Keratinocyte (primary cell): ENCODE data around the gene ZFYVE21. TPM values are rescaled to one million over a fixed set of nuclear protein-coding genes. Genes with fewer than 3 reads are reported as not detected.

Experiments
- DNase-seq: peaks from one replicate; pipeline ENCODE4 v3.0.0-alpha.2; 2011; ENCODE audit warnings: low read depth, missing footprints, low spot score
- FAIRE-seq: peaks from 2 replicates; lab custom pipeline; 2011; peaks lifted over from hg19 to GRCh38; lab: Jason Lieb, UNC
- H2AFZ ChIP-seq: 2 replicates; pipeline ENCODE4 v1.6.0; 2012; ENCODE audit warnings: low read length, control low read depth, inconsistent platforms; ENCODE audit not compliant: control insufficient read depth
- H3K27ac ChIP-seq: 2 replicates; pipeline ENCODE4 v1.5.1; 2011; ENCODE audit warnings: low read length; ENCODE audit not compliant: control insufficient read depth, insufficient read depth
- H3K27me3 ChIP-seq: 3 replicates; pipeline ENCODE4 v1.6.0; 2011; ENCODE audit warnings: low read length; ENCODE audit not compliant: control insufficient read depth, insufficient read depth; ENCODE audit errors: extremely low read depth
- H3K36me3 ChIP-seq, 2 experiments: 2 replicates in 1 of 2; 3 replicates in 1 of 2; pipeline ENCODE4 v1.5.1; 2011; ENCODE audit warnings: low read length in 2 of 2, mild to moderate bottlenecking in 1 of 2; ENCODE audit not compliant: control insufficient read depth in 2 of 2, insufficient read depth in 2 of 2; ENCODE audit errors: extremely low read depth in 1 of 2
- H3K4me1 ChIP-seq: 3 replicates; pipeline ENCODE4 v1.5.1; 2011; ENCODE audit warnings: low read length; ENCODE audit not compliant: control insufficient read depth, insufficient read depth; ENCODE audit errors: extremely low read depth
- H3K4me2 ChIP-seq: 3 replicates; pipeline ENCODE4 v1.6.0; 2011; ENCODE audit warnings: low read depth, low read length; ENCODE audit not compliant: control insufficient read depth, insufficient read depth; ENCODE audit errors: extremely low read depth
- H3K4me3 ChIP-seq, 3 experiments: fragments of 200-600 bp in 1 of 3; sonication (generic) in 1 of 3; 2 replicates in 2 of 3; 3 replicates in 1 of 3; pipeline ENCODE4 v1.5.1; 2011 to 2016; ENCODE audit warnings: low read length in 3 of 3, mild to moderate bottlenecking in 3 of 3, control low read depth in 2 of 3, inconsistent platforms in 1 of 3, low read depth in 1 of 3, mixed read lengths in 1 of 3, mixed run types in 1 of 3, moderate library complexity in 1 of 3; ENCODE audit not compliant: control insufficient read depth in 2 of 3, insufficient read depth in 2 of 3; ENCODE audit errors: extremely low read depth in 1 of 3
- H3K79me2 ChIP-seq: 2 replicates; pipeline ENCODE4 v1.6.0; 2012; ENCODE audit warnings: low read length; ENCODE audit not compliant: control insufficient read depth, insufficient read depth
- H3K9ac ChIP-seq: 3 replicates; pipeline ENCODE4 v1.6.0; 2011; ENCODE audit warnings: low read length; ENCODE audit not compliant: control insufficient read depth, insufficient read depth; ENCODE audit errors: extremely low read depth
- H3K9me1 ChIP-seq: 3 replicates; pipeline ENCODE4 v1.6.0; 2011; ENCODE audit warnings: low read length; ENCODE audit not compliant: control insufficient read depth, insufficient read depth; ENCODE audit errors: extremely low read depth
- H3K9me3 ChIP-seq: 2 replicates; pipeline ENCODE4 v1.5.1; 2012; ENCODE audit warnings: low read depth, low read length; ENCODE audit not compliant: control insufficient read depth
- H4K20me1 ChIP-seq: 3 replicates; pipeline ENCODE4 v1.6.0; 2011; ENCODE audit warnings: low read length; ENCODE audit not compliant: control insufficient read depth, insufficient read depth; ENCODE audit errors: extremely low read depth
- EZH2 ChIP-seq: IDR thresholded peaks from one replicate; pipeline ENCODE4 v1.6.1; 2012; ENCODE audit warnings: inconsistent platforms, mild to moderate bottlenecking, low read length, moderate library complexity
- dilution Hi-C: fragments of 300-500 bp; cut with MboI; formaldehyde crosslinking; loops from one replicate; pipeline ENCODE4 v1.7.0; 2020; ENCODE audit warnings: low sequenced_read_pairs; ENCODE audit not compliant: extremely low pct_ligation_motif_present
- polyA plus RNA-seq, 5 experiments: library from polyadenylated mRNA; depleted of rRNA in 3 of 5; stranded (reverse) in 3 of 5; stranded (forward) in 1 of 5; unstranded in 1 of 5; fragments of >200 nt; gene quantifications; 1 replicate in 1 of 5; 2 replicates in 3 of 5; 3 replicates in 1 of 5; pipeline versions ENCODE4 v1.2.1 to v1.2.3, GENCODE V29; 2011 to 2012; ENCODE audit warnings: missing spikeins in 2 of 5, low read depth in 1 of 5, low replicate concordance in 1 of 5
- TF ChIP-seq, protein P1 (sequence below), 3 experiments: IDR thresholded peaks in 1 of 3; conservative IDR thresholded peaks in 1 of 3; optimal IDR thresholded peaks in 1 of 3; 2 replicates in 2 of 3; 3 replicates in 1 of 3; pipeline versions ENCODE3 to v1.5.1; 2011; ENCODE audit warnings: low read length in 3 of 3, mild to moderate bottlenecking in 3 of 3, moderate library complexity in 2 of 3, control low read depth in 1 of 3, inconsistent platforms in 1 of 3; ENCODE audit not compliant: insufficient read depth in 2 of 3; ENCODE audit errors: extremely low read depth in 1 of 3

ZFYVE21 gene
- polyA plus RNA-seq, 1 donor (not counting 4 experiments of a cell fraction or from before 2014, with no cell fraction given), result 116 TPM

DNA sequence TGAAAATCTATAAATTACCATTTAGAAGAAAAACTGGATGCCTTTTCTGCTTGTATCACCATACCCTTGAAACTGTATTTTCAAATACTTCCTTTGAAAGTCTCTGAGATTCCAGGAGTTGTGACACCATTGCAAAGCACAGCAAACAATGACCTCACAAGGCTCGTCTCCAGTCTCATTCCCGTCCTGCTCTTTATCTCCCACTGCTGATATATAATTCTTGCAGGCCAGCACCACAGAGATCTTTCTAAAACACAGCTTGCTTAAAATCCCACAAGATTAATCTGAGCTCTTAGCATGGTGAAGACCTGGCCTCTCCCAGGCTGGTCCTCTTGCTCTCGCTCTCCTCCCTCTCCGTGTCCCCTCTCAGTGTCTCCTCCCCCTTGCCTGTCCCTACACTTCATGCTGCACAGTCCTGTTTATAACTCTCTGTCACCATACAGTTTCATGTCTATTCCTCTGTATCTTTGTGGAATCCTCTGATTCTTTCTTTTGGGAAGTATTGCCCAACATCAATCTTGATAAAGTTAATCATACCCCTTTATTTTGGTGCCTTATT lies 51.8 kb downstream of the ZFYVE21 start:
- H3K27me3 ChIP-seq, result no peaks in the 10 kb centered on the region
- no peak overlapping the region for H3K27ac ChIP-seq
- dilution Hi-C loops, result no loop called here
- DNase-seq, result no peak
- H4K20me1 ChIP-seq, result no peaks in the 10 kb centered on the region
- H3K4me3 ChIP-seq, result no peak overlapping the region
- no peaks in the 10 kb centered on the region for H3K79me2 ChIP-seq
- H3K36me3 ChIP-seq, result peaks cover 0 to 2% of the 10 kb centered on the region in 2 experiments
- H3K9me3 ChIP-seq, result no peaks in the 10 kb centered on the region
- no peaks in the 10 kb centered on the region for H3K9me1 ChIP-seq
- no peak overlapping the region for H3K9ac ChIP-seq
- no peak overlapping the region for H3K4me2 ChIP-seq
- TF ChIP-seq, protein P1, sequence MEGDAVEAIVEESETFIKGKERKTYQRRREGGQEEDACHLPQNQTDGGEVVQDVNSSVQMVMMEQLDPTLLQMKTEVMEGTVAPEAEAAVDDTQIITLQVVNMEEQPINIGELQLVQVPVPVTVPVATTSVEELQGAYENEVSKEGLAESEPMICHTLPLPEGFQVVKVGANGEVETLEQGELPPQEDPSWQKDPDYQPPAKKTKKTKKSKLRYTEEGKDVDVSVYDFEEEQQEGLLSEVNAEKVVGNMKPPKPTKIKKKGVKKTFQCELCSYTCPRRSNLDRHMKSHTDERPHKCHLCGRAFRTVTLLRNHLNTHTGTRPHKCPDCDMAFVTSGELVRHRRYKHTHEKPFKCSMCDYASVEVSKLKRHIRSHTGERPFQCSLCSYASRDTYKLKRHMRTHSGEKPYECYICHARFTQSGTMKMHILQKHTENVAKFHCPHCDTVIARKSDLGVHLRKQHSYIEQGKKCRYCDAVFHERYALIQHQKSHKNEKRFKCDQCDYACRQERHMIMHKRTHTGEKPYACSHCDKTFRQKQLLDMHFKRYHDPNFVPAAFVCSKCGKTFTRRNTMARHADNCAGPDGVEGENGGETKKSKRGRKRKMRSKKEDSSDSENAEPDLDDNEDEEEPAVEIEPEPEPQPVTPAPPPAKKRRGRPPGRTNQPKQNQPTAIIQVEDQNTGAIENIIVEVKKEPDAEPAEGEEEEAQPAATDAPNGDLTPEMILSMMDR (optimal IDR thresholded peaks at IDR 0.05 in 1 of 3, IDR thresholded peaks at IDR 0.05 in 1 of 3, conservative IDR thresholded peaks at IDR 0.05 in 1 of 3; ENCODE audit: extremely low read depth in 1 of 3, insufficient read depth in 2 of 3, low read length in 3 of 3), result no peak
- no peak for TF ChIP-seq EZH2
- no peak for FAIRE-seq
- H3K4me1 ChIP-seq, result no peaks in the 10 kb centered on the region
- H2AFZ ChIP-seq, result no peak overlapping the region

DNA sequence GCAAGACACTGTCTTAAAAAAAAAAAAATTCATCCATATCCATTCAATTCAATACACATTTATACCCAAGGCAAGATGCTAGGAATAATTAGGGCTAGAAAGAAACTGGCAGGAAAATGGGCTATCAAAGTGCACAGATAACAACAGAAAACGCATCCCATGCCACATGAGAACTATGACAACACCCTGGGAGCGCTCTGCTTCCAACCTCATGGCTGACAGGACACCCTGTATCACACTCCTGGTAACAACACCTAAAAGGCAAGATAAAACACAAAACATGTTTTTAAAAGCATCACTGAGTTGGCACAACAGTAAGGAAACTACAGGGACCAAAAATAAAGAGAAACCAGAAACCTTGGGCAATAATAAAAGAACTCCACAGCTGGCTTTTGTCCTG lies 54.9 kb downstream of the ZFYVE21 start:
- H3K9me1 ChIP-seq, result no peaks in the 10 kb centered on the region
- H2AFZ ChIP-seq, result no peak overlapping the region
- H3K27me3 ChIP-seq, result no peaks in the 10 kb centered on the region
- FAIRE-seq (no peak), DNase-seq (no peak)
- H3K9ac ChIP-seq, result no peak overlapping the region
- H3K36me3 ChIP-seq, result peaks cover 0 to 2% of the 10 kb centered on the region in 2 experiments
- TF ChIP-seq, protein P1 (optimal IDR thresholded peaks at IDR 0.05 in 1 of 3, IDR thresholded peaks at IDR 0.05 in 1 of 3, conservative IDR thresholded peaks at IDR 0.05 in 1 of 3; ENCODE audit: extremely low read depth in 1 of 3, insufficient read depth in 2 of 3, low read length in 3 of 3), result no peak
- TF ChIP-seq EZH2, result no peak
- H3K4me1 ChIP-seq, result no peaks in the 10 kb centered on the region
- no peak overlapping the region for H3K4me3 ChIP-seq
- no peak overlapping the region for H3K4me2 ChIP-seq
- dilution Hi-C loops, result no loop called here
- no peak overlapping the region for H3K27ac ChIP-seq
- H4K20me1 ChIP-seq, result no peaks in the 10 kb centered on the region
- H3K9me3 ChIP-seq, result no peaks in the 10 kb centered on the region
- no peaks in the 10 kb centered on the region for H3K79me2 ChIP-seq
